Measurements from ENCODE around the gene SNAPIN.

SNAPIN gene

DNA sequence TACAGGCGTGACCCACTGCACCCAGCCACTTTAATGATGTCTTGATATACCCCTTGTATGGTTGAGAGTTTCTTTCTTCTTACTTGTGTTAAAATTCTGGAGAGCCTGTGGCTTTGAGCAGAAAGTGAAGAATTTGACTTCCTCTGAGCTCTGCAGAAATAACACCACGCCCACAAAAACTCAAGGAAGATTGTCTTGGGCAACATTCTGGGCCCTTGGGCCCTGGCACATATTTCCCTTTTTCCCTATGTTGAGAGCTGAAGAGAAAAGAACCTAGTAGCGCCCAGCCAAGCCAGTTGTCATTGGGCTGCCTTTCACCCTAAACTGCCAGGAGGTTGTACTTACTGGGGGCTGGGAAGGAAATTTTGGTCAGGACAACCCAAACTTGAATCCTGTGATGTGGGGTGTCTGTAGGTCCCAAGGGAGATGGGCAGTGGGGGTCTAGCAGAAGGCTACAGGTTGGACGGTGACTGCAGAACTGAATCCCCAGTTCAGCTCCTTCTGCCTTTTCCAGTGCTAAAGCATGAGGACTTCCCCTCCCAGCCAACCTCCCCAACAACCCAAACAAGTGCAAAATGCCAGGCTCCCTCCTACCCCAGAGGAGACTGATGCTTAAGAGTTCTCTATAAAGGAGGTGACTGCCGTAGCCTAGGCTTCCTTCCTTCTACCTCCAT is 11.7 kb upstream of the SNAPIN start:
- no peak for DNase-seq (ENCODE audit: extremely low read depth, low read depth)
- TF ChIP-seq, protein P1, sequence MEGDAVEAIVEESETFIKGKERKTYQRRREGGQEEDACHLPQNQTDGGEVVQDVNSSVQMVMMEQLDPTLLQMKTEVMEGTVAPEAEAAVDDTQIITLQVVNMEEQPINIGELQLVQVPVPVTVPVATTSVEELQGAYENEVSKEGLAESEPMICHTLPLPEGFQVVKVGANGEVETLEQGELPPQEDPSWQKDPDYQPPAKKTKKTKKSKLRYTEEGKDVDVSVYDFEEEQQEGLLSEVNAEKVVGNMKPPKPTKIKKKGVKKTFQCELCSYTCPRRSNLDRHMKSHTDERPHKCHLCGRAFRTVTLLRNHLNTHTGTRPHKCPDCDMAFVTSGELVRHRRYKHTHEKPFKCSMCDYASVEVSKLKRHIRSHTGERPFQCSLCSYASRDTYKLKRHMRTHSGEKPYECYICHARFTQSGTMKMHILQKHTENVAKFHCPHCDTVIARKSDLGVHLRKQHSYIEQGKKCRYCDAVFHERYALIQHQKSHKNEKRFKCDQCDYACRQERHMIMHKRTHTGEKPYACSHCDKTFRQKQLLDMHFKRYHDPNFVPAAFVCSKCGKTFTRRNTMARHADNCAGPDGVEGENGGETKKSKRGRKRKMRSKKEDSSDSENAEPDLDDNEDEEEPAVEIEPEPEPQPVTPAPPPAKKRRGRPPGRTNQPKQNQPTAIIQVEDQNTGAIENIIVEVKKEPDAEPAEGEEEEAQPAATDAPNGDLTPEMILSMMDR (IDR thresholded peaks at IDR 0.05; ENCODE audit: low read depth, low read length, missing control alignments) = no peak
- H3K4me3 ChIP-seq (replicated peaks; ENCODE audit: low read depth, low read length) = no peak overlapping the region

DNA sequence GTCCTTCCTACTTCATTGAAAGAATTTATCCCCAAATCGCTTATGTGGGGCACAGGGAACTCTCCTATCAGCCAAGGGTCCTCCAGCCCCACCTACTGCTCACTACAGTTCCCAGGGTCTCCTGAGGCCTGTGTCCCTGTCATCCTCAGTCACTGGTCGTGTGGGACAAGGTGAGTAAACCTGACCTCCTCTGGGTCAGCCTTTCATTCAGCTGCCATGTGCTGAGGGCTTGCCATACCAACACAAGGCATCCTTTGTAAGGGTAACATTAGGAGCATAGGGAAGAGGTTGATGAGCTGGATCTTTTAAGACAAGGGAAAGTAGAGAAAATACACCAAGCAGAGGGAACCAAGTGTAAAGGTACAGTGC is 11.2 kb upstream of the SNAPIN start:
- TF ChIP-seq, protein P1 (IDR thresholded peaks at IDR 0.05; ENCODE audit: low read depth, low read length, missing control alignments) = no peak
- DNase-seq (ENCODE audit: extremely low read depth, low read depth) = no peak
- H3K4me3 ChIP-seq (replicated peaks; ENCODE audit: low read depth, low read length) = no peak overlapping the region

DNA sequence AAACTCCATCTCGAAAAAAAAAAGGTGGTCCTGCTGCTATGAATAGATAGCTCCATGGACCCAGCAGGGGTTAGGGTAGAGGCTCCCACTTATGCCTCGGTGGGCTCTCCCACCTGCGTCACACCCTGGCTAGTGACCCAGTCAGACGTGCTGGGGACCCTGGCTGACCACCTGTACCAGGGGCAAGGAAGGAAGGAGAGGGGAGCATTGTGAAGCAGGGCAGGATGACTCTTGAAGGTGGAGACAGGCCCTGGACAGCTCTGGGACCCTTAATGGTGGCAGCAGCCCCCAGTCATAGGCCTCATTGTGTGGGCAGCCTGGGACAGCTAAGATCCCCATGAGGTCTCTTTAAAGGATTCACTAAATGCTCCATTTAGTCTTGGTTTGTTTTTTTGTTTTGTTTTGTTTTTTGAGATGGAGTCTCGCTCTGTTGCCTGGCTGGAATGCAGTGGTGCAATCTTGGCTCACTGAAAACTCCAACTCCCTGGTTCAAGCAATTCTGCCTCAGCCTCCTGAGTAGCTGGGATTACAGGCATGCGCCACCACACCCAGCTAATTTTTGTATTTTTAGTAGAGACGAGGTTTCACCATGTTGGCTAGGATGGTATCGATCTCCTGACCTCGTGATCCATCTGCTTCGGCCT is 10.4 kb upstream of the SNAPIN start:
- TF ChIP-seq, protein P1 (IDR thresholded peaks at IDR 0.05; ENCODE audit: low read depth, low read length, missing control alignments) = no peak
- DNase-seq (ENCODE audit: extremely low read depth, low read depth) = no peak
- no peak overlapping the region for H3K4me3 ChIP-seq (replicated peaks; ENCODE audit: low read depth, low read length)

DNA sequence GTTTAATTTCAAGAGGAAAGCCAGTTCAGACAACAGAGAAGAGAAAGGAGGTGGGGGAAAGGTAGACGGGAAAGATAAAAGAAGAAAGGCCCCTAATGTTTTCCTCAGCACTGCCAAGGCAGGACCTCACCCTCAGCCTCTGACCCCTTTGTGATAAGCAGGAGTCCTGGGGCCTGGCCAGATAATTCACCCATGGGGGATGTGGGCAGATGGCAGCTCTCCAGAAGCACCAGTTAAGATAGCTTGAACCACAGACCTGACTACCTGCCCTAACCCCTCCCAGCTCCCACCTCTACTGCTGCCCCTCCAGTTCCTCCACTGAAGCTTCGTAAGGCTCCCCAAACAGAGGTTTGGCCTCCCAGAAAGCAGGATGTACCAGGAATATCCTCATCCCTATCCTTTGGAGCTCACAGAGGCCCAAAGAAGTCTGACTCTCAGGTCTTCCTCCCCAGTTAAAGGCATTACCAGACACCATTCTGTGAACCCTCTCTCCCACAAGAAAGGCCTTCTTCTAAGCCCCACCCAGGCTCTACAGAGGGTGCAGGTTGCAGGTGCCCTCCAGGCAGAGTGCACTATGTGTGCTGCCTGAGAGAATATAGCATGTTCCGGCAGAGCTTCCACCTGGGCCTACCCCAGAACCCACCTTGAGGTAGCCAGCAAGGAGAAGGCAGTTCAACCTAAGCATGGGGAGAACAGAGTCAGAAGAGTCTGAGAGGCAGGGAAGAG is 9.2 kb upstream of the SNAPIN start:
- TF ChIP-seq, protein P1 (IDR thresholded peaks at IDR 0.05; ENCODE audit: low read depth, low read length, missing control alignments) = no peak
- H3K4me3 ChIP-seq (replicated peaks; ENCODE audit: low read depth, low read length) = no peak overlapping the region
- DNase-seq (ENCODE audit: extremely low read depth, low read depth) = no peak

DNA sequence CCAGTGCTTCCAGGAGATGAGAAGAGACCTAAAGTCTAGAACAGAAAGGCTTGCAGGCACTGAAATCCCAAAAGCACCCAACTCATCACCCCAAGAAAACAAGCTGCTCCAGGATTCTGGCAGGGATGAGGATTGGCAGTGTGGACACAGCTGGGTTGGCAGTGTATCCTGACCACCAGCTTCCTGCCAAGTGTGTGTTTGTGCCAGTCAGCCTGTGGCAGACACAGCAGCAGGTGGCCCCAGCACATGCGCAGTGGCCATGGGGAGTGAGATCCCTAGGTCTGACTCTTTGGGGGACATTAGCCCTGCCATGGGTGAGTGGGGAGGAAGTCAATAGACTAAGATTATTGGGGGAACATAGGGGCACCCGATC is 8.7 kb upstream of the SNAPIN start:
- no peak overlapping the region for H3K4me3 ChIP-seq (replicated peaks; ENCODE audit: low read depth, low read length)
- DNase-seq (ENCODE audit: extremely low read depth, low read depth) = no peak

DNA sequence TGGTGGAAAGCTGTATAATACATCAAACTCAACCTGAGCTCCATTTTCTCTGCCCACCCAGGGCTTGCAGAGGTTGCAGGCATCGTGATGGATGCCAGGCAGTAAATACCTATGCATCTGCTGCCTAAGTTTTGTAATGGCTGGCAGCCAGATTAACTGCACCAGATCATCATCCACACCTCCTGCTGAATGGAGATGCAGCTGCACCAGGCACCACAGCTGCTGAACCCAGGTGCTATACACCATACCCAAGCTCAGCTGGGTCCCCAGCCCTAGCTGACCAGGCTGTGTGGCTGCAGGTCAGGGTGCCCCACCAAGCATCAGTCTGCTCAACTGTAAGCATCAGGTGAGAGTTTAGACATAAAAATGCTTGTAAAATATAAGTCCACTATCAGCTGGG is 6.7 kb upstream of the SNAPIN start:
- TF ChIP-seq, protein P1 (IDR thresholded peaks at IDR 0.05; ENCODE audit: low read depth, low read length, missing control alignments) = no peak
- no peak overlapping the region for H3K4me3 ChIP-seq (replicated peaks; ENCODE audit: low read depth, low read length)
- DNase-seq (ENCODE audit: extremely low read depth, low read depth) = no peak

More for the DNA sequence above, 8.7 kb upstream of the SNAPIN start:
- TF ChIP-seq, protein P1 (IDR thresholded peaks at IDR 0.05; ENCODE audit: low read depth, low read length, missing control alignments) = no peak
